ENCODE results near the gene SLC66A3. TPM values are rescaled to one million over a fixed set of nuclear protein-coding genes. Genes with fewer than 3 reads are reported as not detected.

Gene SLC66A3
- total and polyA plus RNA-seq, 4 donors = 6.7 to 17.6 (median 9.3) TPM

DNA sequence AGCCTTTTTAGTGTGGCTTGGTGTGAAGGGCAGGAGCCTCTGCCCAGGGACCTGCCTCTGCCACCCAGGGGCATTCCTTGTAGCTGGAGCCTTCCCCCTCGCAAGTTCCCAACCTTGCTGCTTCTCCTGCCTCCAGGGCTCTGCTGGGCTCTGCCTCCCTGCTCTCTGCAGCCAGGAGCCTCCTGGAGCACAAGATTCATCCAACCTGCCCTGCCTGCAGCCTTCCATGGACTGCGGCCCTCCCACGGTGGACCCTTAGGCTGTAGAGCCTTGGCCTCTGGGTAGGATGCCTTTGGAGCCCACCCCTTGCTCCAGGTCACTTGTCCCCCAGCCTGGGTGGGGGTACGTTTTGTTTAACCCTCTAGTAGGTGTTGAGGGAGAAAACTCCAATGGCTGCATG lies 2.5 kb downstream of the SLC66A3 start:
- 93% methylated on average over 4 of the region's 4 CpGs for WGBS

DNA sequence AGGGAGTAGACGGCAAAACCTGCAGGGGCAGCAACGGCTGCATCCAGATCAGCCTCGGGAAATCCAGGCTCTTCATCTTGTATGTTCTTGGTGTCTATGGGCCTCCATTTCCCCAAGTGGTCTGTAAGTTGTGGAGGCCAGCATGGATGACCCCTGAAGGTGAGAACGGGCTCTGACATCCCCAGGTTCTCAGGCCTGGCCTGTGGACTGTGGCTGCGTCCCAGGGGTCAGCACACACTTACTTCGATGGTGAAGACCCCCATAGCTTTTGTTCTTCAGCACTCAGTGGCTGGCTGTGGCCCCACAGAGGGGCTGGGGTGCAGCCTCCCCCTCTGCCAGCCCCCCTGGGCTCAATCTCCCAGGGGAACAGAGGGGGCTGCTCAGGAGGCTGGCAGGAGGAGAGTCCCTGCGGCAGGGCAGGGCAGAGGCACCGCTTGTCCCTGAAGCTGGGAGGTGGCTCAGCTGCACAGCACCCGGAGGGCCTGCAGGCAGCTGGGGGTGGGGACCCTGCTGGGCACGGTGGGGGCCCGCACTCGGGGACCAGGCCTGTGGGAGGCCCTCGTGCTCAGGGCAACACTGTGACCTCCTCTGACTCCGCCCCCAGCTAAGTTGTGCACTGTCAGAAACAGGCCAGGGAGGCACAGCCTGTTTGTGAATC lies 3.8 kb downstream of the SLC66A3 start:
- H3K4me1 ChIP-seq (ENCODE audit: control insufficient read depth in 4 of 4, insufficient read depth in 4 of 4, low read length in 3 of 4) = peaks cover 0 to 15% (median 12%) of the 10 kb centered on the region in 4 donors
- no peak for DNase-seq (ENCODE audit: low spot score)
- H3K9me3 ChIP-seq (ENCODE audit: control insufficient read depth in 4 of 4, low read length in 3 of 4) = no peaks in the 10 kb centered on the region
- no peak overlapping the region for H3K27ac ChIP-seq (ENCODE audit: low read depth in 1 of 2, low read length in 2 of 2)
- H3K27me3 ChIP-seq (ENCODE audit: control insufficient read depth in 4 of 4, insufficient read depth in 4 of 4, low read length in 3 of 4) = no peaks in the 10 kb centered on the region
- TF ChIP-seq, protein P1, sequence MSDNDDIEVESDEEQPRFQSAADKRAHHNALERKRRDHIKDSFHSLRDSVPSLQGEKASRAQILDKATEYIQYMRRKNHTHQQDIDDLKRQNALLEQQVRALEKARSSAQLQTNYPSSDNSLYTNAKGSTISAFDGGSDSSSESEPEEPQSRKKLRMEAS (IDR thresholded peaks at IDR 0.05) = no peak
- TF ChIP-seq, protein P2, sequence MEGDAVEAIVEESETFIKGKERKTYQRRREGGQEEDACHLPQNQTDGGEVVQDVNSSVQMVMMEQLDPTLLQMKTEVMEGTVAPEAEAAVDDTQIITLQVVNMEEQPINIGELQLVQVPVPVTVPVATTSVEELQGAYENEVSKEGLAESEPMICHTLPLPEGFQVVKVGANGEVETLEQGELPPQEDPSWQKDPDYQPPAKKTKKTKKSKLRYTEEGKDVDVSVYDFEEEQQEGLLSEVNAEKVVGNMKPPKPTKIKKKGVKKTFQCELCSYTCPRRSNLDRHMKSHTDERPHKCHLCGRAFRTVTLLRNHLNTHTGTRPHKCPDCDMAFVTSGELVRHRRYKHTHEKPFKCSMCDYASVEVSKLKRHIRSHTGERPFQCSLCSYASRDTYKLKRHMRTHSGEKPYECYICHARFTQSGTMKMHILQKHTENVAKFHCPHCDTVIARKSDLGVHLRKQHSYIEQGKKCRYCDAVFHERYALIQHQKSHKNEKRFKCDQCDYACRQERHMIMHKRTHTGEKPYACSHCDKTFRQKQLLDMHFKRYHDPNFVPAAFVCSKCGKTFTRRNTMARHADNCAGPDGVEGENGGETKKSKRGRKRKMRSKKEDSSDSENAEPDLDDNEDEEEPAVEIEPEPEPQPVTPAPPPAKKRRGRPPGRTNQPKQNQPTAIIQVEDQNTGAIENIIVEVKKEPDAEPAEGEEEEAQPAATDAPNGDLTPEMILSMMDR (IDR thresholded peaks at IDR 0.05; ENCODE audit: low read depth, low read length, missing input control) = no peak
- TF ChIP-seq RAD21 (IDR thresholded peaks at IDR 0.05) = no peak
- no peak for TF ChIP-seq JUND (IDR thresholded peaks at IDR 0.05)
- no peak for TF ChIP-seq HNF4G (IDR thresholded peaks at IDR 0.05)
- TF ChIP-seq RXRA (IDR thresholded peaks at IDR 0.05) = no peak
- TF ChIP-seq, protein P3, sequence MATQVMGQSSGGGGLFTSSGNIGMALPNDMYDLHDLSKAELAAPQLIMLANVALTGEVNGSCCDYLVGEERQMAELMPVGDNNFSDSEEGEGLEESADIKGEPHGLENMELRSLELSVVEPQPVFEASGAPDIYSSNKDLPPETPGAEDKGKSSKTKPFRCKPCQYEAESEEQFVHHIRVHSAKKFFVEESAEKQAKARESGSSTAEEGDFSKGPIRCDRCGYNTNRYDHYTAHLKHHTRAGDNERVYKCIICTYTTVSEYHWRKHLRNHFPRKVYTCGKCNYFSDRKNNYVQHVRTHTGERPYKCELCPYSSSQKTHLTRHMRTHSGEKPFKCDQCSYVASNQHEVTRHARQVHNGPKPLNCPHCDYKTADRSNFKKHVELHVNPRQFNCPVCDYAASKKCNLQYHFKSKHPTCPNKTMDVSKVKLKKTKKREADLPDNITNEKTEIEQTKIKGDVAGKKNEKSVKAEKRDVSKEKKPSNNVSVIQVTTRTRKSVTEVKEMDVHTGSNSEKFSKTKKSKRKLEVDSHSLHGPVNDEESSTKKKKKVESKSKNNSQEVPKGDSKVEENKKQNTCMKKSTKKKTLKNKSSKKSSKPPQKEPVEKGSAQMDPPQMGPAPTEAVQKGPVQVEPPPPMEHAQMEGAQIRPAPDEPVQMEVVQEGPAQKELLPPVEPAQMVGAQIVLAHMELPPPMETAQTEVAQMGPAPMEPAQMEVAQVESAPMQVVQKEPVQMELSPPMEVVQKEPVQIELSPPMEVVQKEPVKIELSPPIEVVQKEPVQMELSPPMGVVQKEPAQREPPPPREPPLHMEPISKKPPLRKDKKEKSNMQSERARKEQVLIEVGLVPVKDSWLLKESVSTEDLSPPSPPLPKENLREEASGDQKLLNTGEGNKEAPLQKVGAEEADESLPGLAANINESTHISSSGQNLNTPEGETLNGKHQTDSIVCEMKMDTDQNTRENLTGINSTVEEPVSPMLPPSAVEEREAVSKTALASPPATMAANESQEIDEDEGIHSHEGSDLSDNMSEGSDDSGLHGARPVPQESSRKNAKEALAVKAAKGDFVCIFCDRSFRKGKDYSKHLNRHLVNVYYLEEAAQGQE (IDR thresholded peaks at IDR 0.05) = no peak
- no peak for TF ChIP-seq NR2F2 (IDR thresholded peaks at IDR 0.05)
- no peak for TF ChIP-seq FOXA2 (IDR thresholded peaks at IDR 0.05)
- TF ChIP-seq GABPA (IDR thresholded peaks at IDR 0.05 in 1 of 2, conservative IDR thresholded peaks at IDR 0.05 in 1 of 2) = no peak
- TF ChIP-seq TAF1 (conservative IDR thresholded peaks at IDR 0.05) = no peak
- TF ChIP-seq, protein P4, sequence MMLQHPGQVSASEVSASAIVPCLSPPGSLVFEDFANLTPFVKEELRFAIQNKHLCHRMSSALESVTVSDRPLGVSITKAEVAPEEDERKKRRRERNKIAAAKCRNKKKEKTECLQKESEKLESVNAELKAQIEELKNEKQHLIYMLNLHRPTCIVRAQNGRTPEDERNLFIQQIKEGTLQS (IDR thresholded peaks at IDR 0.05) = no peak
- TF ChIP-seq HNF4A (conservative IDR thresholded peaks at IDR 0.05) = no peak
- TF ChIP-seq, protein P5, sequence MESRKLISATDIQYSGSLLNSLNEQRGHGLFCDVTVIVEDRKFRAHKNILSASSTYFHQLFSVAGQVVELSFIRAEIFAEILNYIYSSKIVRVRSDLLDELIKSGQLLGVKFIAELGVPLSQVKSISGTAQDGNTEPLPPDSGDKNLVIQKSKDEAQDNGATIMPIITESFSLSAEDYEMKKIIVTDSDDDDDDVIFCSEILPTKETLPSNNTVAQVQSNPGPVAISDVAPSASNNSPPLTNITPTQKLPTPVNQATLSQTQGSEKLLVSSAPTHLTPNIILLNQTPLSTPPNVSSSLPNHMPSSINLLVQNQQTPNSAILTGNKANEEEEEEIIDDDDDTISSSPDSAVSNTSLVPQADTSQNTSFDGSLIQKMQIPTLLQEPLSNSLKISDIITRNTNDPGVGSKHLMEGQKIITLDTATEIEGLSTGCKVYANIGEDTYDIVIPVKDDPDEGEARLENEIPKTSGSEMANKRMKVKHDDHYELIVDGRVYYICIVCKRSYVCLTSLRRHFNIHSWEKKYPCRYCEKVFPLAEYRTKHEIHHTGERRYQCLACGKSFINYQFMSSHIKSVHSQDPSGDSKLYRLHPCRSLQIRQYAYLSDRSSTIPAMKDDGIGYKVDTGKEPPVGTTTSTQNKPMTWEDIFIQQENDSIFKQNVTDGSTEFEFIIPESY (IDR thresholded peaks at IDR 0.05) = no peak
- no peak overlapping the region for H3K4me3 ChIP-seq (ENCODE audit: low read depth in 1 of 3, low read length in 3 of 3)
- H3K36me3 ChIP-seq (ENCODE audit: control insufficient read depth in 4 of 4, insufficient read depth in 3 of 4, low read depth in 1 of 4, low read length in 3 of 4) = no peaks in the 10 kb centered on the region
- WGBS = 88% methylated on average over 14 of the region's 14 CpGs
- H3K9ac ChIP-seq (ENCODE audit: low read depth in 1 of 2, low read length in 2 of 2) = no peak overlapping the region

More for the DNA sequence above, 2.5 kb downstream of the SLC66A3 start:
- Histone ChIP-seq H3K36me3 (ENCODE audit: control insufficient read depth in 4 of 4, insufficient read depth in 3 of 4, low read depth in 1 of 4, low read length in 3 of 4) (no peaks in the 10 kb centered on the region), H3K27ac (ENCODE audit: low read depth in 1 of 2, low read length in 2 of 2) (no peak overlapping the region), H3K4me3 (ENCODE audit: low read depth in 1 of 3, low read length in 3 of 3) (no peak overlapping the region), H3K4me1 (ENCODE audit: control insufficient read depth in 4 of 4, insufficient read depth in 4 of 4, low read length in 3 of 4) (peaks cover 0 to 15% (median 12%) of the 10 kb centered on the region in 4 donors), H3K9me3 (ENCODE audit: control insufficient read depth in 4 of 4, low read length in 3 of 4) (no peaks in the 10 kb centered on the region), H3K9ac (ENCODE audit: low read depth in 1 of 2, low read length in 2 of 2) (no peak overlapping the region), H3K27me3 (ENCODE audit: control insufficient read depth in 4 of 4, insufficient read depth in 4 of 4, low read length in 3 of 4) (no peaks in the 10 kb centered on the region)
- no peak for DNase-seq (ENCODE audit: low spot score)
- TF ChIP-seq, protein P5 (IDR thresholded peaks at IDR 0.05) = no peak
- TF ChIP-seq HNF4G (IDR thresholded peaks at IDR 0.05) = no peak
- TF ChIP-seq GABPA (IDR thresholded peaks at IDR 0.05 in 1 of 2, conservative IDR thresholded peaks at IDR 0.05 in 1 of 2) = no peak
- TF ChIP-seq EGR1 (IDR thresholded peaks at IDR 0.05; ENCODE audit: low read depth in 2 of 2) = no peak
- no peak for TF ChIP-seq RAD21 (IDR thresholded peaks at IDR 0.05)
- no peak for TF ChIP-seq NR2F2 (IDR thresholded peaks at IDR 0.05)
